ENCODE measurements around the gene PYDC1. TPM values are rescaled to one million over a fixed set of nuclear protein-coding genes. Genes with fewer than 3 reads are reported as not detected.
"Not testable (repeated sequence)": the region's sequence is repeated elsewhere in the genome, so short reads cannot be mapped to it uniquely, and the experiment has no call there.

The PYDC1 gene
- total RNA-seq, 1 donor from 2014 or later: not detected

GRCh38 chr16:31181102-31181830 is 35.7 kb downstream of the PYDC1 start:
- Mint-ChIP-seq H3K27ac (ENCODE audit: unreplicated experiment) (peak overlapping the region; percentile 100), H3K4me3 (ENCODE audit: unreplicated experiment) (peak overlapping the region; percentile 95), H3K4me1 (ENCODE audit: unreplicated experiment) (peaks cover 47% of the 10 kb centered on the region), H3K9me3 (ENCODE audit: unreplicated experiment) (no peaks in the 10 kb centered on the region), H3K27me3 (ENCODE audit: unreplicated experiment) (no peaks in the 10 kb centered on the region), H3K36me3 (ENCODE audit: unreplicated experiment) (peaks cover 33% of the 10 kb centered on the region)
- no peak for TF ChIP-seq CTCF (IDR thresholded peaks at IDR 0.05)
- DNase-seq (ENCODE audit: extremely low spot score, unreplicated experiment): no peak

GRCh38 chr16:31179747-31180459 is 37.0 kb downstream of the PYDC1 start, which contains the start of gene FUS:
Gene FUS (plus strand): TSS chr16:31180139. CDS start chr16:31180215, 76 bp downstream.
- H3K9me3 Mint-ChIP-seq (ENCODE audit: unreplicated experiment): no peaks in the 10 kb centered on the region
- H3K27me3 Mint-ChIP-seq (ENCODE audit: unreplicated experiment): no peaks in the 10 kb centered on the region
- DNase-seq (ENCODE audit: extremely low spot score, unreplicated experiment): peak; percentile 96
- TF ChIP-seq CTCF (IDR thresholded peaks at IDR 0.05): no peak
- H3K4me3 Mint-ChIP-seq (ENCODE audit: unreplicated experiment): peak within 1 kb of the TSS; percentile 95
- H3K36me3 Mint-ChIP-seq (ENCODE audit: unreplicated experiment): peaks cover 21% of the 10 kb centered on the region
- H3K4me1 Mint-ChIP-seq (ENCODE audit: unreplicated experiment): peaks cover 43% of the 10 kb centered on the region
- H3K27ac Mint-ChIP-seq (ENCODE audit: unreplicated experiment): peak within 1 kb of the TSS; percentile 100

GRCh38 chr16:31179219-31179746 is 37.7 kb downstream of the PYDC1 start:
- Mint-ChIP-seq H3K27me3 (ENCODE audit: unreplicated experiment) (no peaks in the 10 kb centered on the region), H3K27ac (ENCODE audit: unreplicated experiment) (peak overlapping the region; percentile 100), H3K9me3 (ENCODE audit: unreplicated experiment) (no peaks in the 10 kb centered on the region), H3K4me1 (ENCODE audit: unreplicated experiment) (peaks cover 40% of the 10 kb centered on the region), H3K4me3 (ENCODE audit: unreplicated experiment) (peak overlapping the region; percentile 95), H3K36me3 (ENCODE audit: unreplicated experiment) (peaks cover 18% of the 10 kb centered on the region)
- TF ChIP-seq CTCF (IDR thresholded peaks at IDR 0.05): no peak
- no peak for DNase-seq (ENCODE audit: extremely low spot score, unreplicated experiment)

- TF ChIP-seq CTCF (IDR thresholded peaks at IDR 0.05): no peak
- Mint-ChIP-seq H3K27ac (ENCODE audit: unreplicated experiment) (no peak overlapping the region), H3K36me3 (ENCODE audit: unreplicated experiment) (peaks cover 4% of the 10 kb centered on the region), H3K9me3 (ENCODE audit: unreplicated experiment) (no peaks in the 10 kb centered on the region), H3K4me3 (ENCODE audit: unreplicated experiment) (no peak overlapping the region), H3K4me1 (ENCODE audit: unreplicated experiment) (peaks cover 20% of the 10 kb centered on the region), H3K27me3 (ENCODE audit: unreplicated experiment) (no peaks in the 10 kb centered on the region)
- DNase-seq (ENCODE audit: extremely low spot score, unreplicated experiment): no peak
Measured at GRCh38 chr16:31177136-31177535, 39.8 kb downstream of the PYDC1 start.

- DNase-seq (ENCODE audit: extremely low spot score, unreplicated experiment); H3K4me3 Mint-ChIP-seq (ENCODE audit: unreplicated experiment); H3K9me3 Mint-ChIP-seq (ENCODE audit: unreplicated experiment); H3K36me3 Mint-ChIP-seq (ENCODE audit: unreplicated experiment); H3K27me3 Mint-ChIP-seq (ENCODE audit: unreplicated experiment); H3K4me1 Mint-ChIP-seq (ENCODE audit: unreplicated experiment): not testable (repeated sequence)
- H3K27ac Mint-ChIP-seq (ENCODE audit: unreplicated experiment): peak overlapping the region; percentile 32
Measured at GRCh38 chr16:31170048-31170447, 46.9 kb downstream of the PYDC1 start.

Data from osteocyte (in vitro differentiated cells).